GM23338 (cell line): ENCODE measurements around the gene TSPAN13.

Experiments used
- CREB1 ChIP-seq: fragments of 250-450 bp; sonication (Bioruptor Pico); IDR thresholded peaks from 2 replicates; pipeline ENCODE4 v1.5.0; 2020; ENCODE audit warnings: low read depth, mild to moderate bottlenecking, moderate library complexity
- EZH2 ChIP-seq: fragments of 200-600 bp; sonication (generic); IDR thresholded peaks from one replicate; pipeline ENCODE4 v1.8.0; 2017; ENCODE audit warnings: antibody characterized with exemption, mild to moderate bottlenecking, low read depth; ENCODE audit not compliant: unreplicated experiment
- EZH2phosphoT487 ChIP-seq: fragments of 200-600 bp; sonication (generic); IDR thresholded peaks from one replicate; pipeline ENCODE4 v1.8.1; 2018; ENCODE audit warnings: antibody characterized with exemption; ENCODE audit not compliant: unreplicated experiment
- JUNB ChIP-seq: IDR thresholded peaks from one replicate; pipeline ENCODE4 v1.6.1; 2016; ENCODE audit warnings: antibody characterized with exemption; ENCODE audit not compliant: unreplicated experiment
- NANOG ChIP-seq: IDR thresholded peaks from 2 replicates; pipeline ENCODE4 v1.6.1; 2016; ENCODE audit warnings: antibody characterized with exemption, borderline replicate concordance
- POLR2AphosphoS5 ChIP-seq: IDR thresholded peaks from 2 replicates; pipeline ENCODE4 v1.6.1; 2016; ENCODE audit warnings: antibody characterized with exemption, low read depth
- STAT1 ChIP-seq: IDR thresholded peaks from one replicate; pipeline ENCODE4 v1.6.1; 2016; ENCODE audit warnings: antibody characterized with exemption; ENCODE audit not compliant: unreplicated experiment
- ZNF114 ChIP-seq: fragments of 250-450 bp; sonication (Bioruptor Pico); IDR thresholded peaks from 2 replicates; pipeline ENCODE4 v1.5.0; 2020; ENCODE audit warnings: mild to moderate bottlenecking, moderate library complexity
- ZNF331 ChIP-seq: fragments of 250-450 bp; sonication (Bioruptor Pico); IDR thresholded peaks from 2 replicates; pipeline ENCODE4 v1.5.0; 2020; ENCODE audit warnings: low read depth, mild to moderate bottlenecking, moderate library complexity
- TF ChIP-seq, protein P1 (sequence below), 2 experiments: fragments of 200-600 bp in 1 of 2; sonication (generic) in 1 of 2; conservative IDR thresholded peaks; 2 replicates each; pipeline versions ENCODE4 v1.5.1 to v1.6.1; 2016 to 2017; ENCODE audit warnings: antibody characterized with exemption in 2 of 2, low read depth in 2 of 2, mild to moderate bottlenecking in 2 of 2, moderate library complexity in 1 of 2
- TF ChIP-seq, protein P2 (sequence below): IDR thresholded peaks from 2 replicates; pipeline ENCODE4 v1.6.1; 2016; ENCODE audit warnings: antibody characterized with exemption
- TF ChIP-seq, protein P3 (sequence below): IDR thresholded peaks from one replicate; pipeline ENCODE4 v1.6.1; 2018; ENCODE audit warnings: antibody characterized with exemption; ENCODE audit not compliant: unreplicated experiment
- TF ChIP-seq, protein P4 (sequence below): fragments of 250-450 bp; sonication (Bioruptor Pico); IDR thresholded peaks from 2 replicates; pipeline ENCODE4 v1.5.0; 2020; ENCODE audit warnings: mild to moderate bottlenecking, moderate library complexity

GRCh38 chr7:16742547-16742946 lies 11.0 kb upstream of the TSPAN13 start:
- TF ChIP-seq, protein P1, sequence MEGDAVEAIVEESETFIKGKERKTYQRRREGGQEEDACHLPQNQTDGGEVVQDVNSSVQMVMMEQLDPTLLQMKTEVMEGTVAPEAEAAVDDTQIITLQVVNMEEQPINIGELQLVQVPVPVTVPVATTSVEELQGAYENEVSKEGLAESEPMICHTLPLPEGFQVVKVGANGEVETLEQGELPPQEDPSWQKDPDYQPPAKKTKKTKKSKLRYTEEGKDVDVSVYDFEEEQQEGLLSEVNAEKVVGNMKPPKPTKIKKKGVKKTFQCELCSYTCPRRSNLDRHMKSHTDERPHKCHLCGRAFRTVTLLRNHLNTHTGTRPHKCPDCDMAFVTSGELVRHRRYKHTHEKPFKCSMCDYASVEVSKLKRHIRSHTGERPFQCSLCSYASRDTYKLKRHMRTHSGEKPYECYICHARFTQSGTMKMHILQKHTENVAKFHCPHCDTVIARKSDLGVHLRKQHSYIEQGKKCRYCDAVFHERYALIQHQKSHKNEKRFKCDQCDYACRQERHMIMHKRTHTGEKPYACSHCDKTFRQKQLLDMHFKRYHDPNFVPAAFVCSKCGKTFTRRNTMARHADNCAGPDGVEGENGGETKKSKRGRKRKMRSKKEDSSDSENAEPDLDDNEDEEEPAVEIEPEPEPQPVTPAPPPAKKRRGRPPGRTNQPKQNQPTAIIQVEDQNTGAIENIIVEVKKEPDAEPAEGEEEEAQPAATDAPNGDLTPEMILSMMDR (conservative IDR thresholded peaks at IDR 0.05; ENCODE audit: low read depth in 2 of 2): no peak
- no peak for TF ChIP-seq EZH2
- TF ChIP-seq EZH2phosphoT487: no peak
- TF ChIP-seq, protein P2, sequence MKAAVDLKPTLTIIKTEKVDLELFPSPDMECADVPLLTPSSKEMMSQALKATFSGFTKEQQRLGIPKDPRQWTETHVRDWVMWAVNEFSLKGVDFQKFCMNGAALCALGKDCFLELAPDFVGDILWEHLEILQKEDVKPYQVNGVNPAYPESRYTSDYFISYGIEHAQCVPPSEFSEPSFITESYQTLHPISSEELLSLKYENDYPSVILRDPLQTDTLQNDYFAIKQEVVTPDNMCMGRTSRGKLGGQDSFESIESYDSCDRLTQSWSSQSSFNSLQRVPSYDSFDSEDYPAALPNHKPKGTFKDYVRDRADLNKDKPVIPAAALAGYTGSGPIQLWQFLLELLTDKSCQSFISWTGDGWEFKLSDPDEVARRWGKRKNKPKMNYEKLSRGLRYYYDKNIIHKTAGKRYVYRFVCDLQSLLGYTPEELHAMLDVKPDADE: no peak
- no peak for TF ChIP-seq POLR2AphosphoS5
- TF ChIP-seq, protein P3, sequence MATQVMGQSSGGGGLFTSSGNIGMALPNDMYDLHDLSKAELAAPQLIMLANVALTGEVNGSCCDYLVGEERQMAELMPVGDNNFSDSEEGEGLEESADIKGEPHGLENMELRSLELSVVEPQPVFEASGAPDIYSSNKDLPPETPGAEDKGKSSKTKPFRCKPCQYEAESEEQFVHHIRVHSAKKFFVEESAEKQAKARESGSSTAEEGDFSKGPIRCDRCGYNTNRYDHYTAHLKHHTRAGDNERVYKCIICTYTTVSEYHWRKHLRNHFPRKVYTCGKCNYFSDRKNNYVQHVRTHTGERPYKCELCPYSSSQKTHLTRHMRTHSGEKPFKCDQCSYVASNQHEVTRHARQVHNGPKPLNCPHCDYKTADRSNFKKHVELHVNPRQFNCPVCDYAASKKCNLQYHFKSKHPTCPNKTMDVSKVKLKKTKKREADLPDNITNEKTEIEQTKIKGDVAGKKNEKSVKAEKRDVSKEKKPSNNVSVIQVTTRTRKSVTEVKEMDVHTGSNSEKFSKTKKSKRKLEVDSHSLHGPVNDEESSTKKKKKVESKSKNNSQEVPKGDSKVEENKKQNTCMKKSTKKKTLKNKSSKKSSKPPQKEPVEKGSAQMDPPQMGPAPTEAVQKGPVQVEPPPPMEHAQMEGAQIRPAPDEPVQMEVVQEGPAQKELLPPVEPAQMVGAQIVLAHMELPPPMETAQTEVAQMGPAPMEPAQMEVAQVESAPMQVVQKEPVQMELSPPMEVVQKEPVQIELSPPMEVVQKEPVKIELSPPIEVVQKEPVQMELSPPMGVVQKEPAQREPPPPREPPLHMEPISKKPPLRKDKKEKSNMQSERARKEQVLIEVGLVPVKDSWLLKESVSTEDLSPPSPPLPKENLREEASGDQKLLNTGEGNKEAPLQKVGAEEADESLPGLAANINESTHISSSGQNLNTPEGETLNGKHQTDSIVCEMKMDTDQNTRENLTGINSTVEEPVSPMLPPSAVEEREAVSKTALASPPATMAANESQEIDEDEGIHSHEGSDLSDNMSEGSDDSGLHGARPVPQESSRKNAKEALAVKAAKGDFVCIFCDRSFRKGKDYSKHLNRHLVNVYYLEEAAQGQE: no peak
- no peak for TF ChIP-seq CREB1 (CRISPR knock-in tag)
- no peak for TF ChIP-seq JUNB
- TF ChIP-seq NANOG: no peak
- TF ChIP-seq ZNF114 (CRISPR knock-in tag): no peak
- no peak for TF ChIP-seq STAT1
- TF ChIP-seq ZNF331: no peak
- TF ChIP-seq, protein P4, sequence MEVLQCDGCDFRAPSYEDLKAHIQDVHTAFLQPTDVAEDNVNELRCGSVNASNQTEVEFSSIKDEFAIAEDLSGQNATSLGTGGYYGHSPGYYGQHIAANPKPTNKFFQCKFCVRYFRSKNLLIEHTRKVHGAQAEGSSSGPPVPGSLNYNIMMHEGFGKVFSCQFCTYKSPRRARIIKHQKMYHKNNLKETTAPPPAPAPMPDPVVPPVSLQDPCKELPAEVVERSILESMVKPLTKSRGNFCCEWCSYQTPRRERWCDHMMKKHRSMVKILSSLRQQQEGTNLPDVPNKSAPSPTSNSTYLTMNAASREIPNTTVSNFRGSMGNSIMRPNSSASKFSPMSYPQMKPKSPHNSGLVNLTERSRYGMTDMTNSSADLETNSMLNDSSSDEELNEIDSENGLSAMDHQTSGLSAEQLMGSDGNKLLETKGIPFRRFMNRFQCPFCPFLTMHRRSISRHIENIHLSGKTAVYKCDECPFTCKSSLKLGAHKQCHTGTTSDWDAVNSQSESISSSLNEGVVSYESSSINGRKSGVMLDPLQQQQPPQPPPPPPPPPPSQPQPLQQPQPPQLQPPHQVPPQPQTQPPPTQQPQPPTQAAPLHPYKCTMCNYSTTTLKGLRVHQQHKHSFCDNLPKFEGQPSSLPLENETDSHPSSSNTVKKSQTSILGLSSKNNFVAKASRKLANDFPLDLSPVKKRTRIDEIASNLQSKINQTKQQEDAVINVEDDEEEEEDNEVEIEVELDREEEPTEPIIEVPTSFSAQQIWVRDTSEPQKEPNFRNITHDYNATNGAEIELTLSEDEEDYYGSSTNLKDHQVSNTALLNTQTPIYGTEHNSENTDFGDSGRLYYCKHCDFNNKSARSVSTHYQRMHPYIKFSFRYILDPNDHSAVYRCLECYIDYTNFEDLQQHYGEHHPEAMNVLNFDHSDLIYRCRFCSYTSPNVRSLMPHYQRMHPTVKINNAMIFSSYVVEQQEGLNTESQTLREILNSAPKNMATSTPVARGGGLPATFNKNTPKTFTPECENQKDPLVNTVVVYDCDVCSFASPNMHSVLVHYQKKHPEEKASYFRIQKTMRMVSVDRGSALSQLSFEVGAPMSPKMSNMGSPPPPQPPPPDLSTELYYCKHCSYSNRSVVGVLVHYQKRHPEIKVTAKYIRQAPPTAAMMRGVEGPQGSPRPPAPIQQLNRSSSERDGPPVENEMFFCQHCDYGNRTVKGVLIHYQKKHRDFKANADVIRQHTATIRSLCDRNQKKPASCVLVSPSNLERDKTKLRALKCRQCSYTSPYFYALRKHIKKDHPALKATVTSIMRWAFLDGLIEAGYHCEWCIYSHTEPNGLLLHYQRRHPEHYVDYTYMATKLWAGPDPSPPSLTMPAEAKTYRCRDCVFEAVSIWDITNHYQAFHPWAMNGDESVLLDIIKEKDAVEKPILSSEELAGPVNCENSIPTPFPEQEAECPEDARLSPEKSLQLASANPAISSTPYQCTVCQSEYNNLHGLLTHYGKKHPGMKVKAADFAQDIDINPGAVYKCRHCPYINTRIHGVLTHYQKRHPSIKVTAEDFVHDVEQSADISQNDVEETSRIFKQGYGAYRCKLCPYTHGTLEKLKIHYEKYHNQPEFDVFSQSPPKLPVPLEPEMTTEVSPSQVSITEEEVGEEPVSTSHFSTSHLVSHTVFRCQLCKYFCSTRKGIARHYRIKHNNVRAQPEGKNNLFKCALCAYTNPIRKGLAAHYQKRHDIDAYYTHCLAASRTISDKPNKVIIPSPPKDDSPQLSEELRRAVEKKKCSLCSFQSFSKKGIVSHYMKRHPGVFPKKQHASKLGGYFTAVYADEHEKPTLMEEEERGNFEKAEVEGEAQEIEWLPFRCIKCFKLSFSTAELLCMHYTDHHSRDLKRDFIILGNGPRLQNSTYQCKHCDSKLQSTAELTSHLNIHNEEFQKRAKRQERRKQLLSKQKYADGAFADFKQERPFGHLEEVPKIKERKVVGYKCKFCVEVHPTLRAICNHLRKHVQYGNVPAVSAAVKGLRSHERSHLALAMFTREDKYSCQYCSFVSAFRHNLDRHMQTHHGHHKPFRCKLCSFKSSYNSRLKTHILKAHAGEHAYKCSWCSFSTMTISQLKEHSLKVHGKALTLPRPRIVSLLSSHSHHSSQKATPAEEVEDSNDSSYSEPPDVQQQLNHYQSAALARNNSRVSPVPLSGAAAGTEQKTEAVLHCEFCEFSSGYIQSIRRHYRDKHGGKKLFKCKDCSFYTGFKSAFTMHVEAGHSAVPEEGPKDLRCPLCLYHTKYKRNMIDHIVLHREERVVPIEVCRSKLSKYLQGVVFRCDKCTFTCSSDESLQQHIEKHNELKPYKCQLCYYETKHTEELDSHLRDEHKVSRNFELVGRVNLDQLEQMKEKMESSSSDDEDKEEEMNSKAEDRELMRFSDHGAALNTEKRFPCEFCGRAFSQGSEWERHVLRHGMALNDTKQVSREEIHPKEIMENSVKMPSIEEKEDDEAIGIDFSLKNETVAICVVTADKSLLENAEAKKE (CRISPR knock-in tag): no peak
